GM12891 (cell line): Measurements from ENCODE around the gene CLEC4M.
A peak's percentile ranks its signal among the peaks of the same experiment; 100 is the strongest.

Experiments used
- POLR2A ChIP-seq: IDR thresholded peaks from 2 replicates; pipeline ENCODE4 v1.6.1; 2011; ENCODE audit warnings: low read depth, low read length, control low read depth
- POLR2AphosphoS5 ChIP-seq: IDR thresholded peaks from 2 replicates; pipeline ENCODE4 v1.6.1; 2011; ENCODE audit warnings: low read depth, low read length, control low read depth
- SPI1 ChIP-seq: IDR thresholded peaks from 2 replicates; pipeline ENCODE4 v1.6.1; 2011; ENCODE audit warnings: low read depth, low read length, control low read depth
- TAF1 ChIP-seq: IDR thresholded peaks from 2 replicates; pipeline ENCODE4 v1.6.1; 2011; ENCODE audit warnings: low read depth, low read length, control low read depth

DNA sequence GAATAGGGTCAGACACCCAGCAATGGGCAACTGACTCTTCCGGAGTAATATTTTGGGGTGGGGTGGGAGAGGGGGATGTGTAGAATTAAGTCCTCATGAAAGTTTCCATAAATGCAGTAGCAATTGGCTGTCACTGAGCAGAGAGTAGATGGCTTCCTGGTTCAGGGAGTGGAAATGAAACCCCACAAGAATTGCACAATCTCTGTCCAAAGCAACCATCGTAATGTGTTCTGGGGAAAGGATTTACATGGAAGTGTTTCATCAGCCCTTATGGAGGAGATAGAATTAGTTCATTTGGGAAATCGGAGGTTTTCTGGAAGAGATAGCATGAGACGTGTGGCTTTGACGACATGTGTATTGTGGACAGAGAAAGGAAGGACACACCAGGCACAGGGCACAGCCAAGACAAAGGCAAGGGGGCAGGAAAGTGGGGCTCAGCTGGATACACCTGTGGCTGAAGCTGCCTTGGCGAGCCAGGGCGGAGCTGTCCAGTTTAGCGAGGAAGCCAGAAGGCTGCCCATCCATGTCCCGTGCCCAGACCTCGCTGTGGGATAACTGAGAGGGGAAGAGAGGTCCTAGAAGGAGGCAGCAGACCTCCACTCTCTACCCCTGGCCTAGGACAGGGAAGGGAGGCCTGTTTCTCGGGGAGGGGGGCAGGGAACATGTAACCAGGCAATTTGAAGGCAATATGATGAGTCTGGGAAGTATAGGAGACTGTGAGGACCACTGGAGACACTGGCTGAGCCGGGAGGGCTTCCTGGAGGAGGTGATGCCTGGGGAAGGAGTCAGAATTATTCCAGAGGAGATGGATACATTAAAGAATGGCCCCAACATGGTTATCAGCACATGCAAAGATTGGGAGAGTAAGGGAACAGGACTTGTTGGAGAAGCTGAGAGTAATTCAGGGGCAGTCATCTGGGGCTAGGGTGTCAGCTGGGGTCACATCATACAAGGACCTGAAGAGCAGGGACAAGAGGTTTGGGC, 28.5 kb upstream of the CLEC4M start:
- TF ChIP-seq SPI1: peak; percentile 16; the same call in 1 of the 2 replicates
- TF ChIP-seq TAF1: no peak
- no peak for TF ChIP-seq POLR2AphosphoS5
- no peak for TF ChIP-seq POLR2A
